HG02870 (cell line): ENCODE results near the gene GDPD1.
"Not testable (repeated sequence)": the region's sequence is repeated elsewhere in the genome, so short reads cannot be mapped to it uniquely, and the experiment has no call there.

Experiments
- ATAC-seq: cut with Tn5 transposase; IDR thresholded peaks from one replicate; pipeline ENCODE4 v1.9.1; 2021; ENCODE audit warnings: mild to moderate bottlenecking, moderate library complexity; ENCODE audit not compliant: unreplicated experiment

GDPD1 gene

GRCh38 chr17:59311521-59311920 lies 91.2 kb downstream of the GDPD1 start:
- not testable (repeated sequence) for ATAC-seq

- ATAC-seq, result no peak
Observed at GRCh38 chr17:59315866-59316265, 95.6 kb downstream of the GDPD1 start.
